Head of caudate nucleus (tissue), 42 donors: ENCODE results near the gene PCP2.

Experiments
- DNase-seq, 42 donors: peaks; one replicate each; pipeline versions ENCODE4 v3.0.0 to v3.0.0-alpha.2; 2020 to 2021; ENCODE audit warnings: mixed read lengths in 7 of 42
- intact Hi-C: fragments of 100-400 bp; cut with DNase I; formaldehyde crosslinking; loops from one replicate; pipeline ENCODE4 v1.15.0; 2022

Gene PCP2

DNA sequence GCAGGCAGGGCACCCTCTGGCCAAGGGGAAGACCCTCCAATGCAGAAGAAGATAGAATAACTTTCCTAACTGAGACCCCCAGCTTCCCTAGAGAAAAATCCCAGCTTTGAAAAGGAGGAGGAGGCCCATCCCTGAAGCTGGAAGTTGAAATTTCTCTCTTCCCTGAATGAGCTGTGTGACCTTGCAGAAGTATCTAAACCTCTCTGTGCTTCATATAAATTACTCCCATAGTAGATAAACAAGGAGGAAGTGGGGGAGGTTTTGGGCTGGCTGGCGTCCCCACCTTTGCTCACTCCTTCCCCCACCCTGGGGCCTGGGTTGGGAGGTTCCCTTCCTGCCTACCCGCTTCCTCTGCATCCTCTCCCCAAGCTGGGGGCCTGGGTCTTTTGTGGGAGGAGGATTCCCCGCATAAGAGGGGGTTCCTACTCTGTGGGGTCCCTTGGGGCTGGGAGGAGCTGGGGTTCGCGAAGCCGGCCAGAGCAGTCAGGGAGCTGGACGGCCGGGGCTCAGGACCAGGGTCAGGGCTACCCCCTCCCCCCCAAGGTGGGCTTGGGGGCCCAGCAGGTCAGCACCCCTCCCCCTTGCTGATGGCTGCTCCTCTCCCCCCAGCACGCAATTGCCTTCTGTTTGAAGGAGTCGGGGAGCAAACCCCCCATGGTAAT is 26.2 kb downstream of the PCP2 start:
- intact Hi-C loops = no loop called here
- no peak for DNase-seq

DNA sequence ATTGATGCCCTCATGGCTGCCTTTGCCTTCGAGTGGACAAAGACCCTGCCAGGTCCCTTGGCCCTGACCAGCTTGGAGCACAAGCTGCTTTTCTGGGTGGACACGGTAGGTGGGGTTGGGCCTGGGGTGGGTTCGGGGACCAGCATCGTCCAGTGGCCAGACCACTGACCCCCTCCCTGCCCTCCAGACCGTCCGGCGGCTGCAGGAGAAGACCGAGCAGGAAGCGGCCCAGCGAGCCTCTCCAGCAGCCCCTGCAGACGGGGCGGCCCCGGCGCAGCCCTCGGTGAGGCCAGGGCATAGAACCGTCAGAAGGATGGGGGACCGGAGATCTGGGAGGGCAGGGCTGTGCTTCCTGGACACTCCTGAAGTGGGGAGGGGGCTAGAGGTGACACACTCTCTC is 27.2 kb downstream of the PCP2 start:
- intact Hi-C loops = no loop called here
- no peak for DNase-seq

DNA sequence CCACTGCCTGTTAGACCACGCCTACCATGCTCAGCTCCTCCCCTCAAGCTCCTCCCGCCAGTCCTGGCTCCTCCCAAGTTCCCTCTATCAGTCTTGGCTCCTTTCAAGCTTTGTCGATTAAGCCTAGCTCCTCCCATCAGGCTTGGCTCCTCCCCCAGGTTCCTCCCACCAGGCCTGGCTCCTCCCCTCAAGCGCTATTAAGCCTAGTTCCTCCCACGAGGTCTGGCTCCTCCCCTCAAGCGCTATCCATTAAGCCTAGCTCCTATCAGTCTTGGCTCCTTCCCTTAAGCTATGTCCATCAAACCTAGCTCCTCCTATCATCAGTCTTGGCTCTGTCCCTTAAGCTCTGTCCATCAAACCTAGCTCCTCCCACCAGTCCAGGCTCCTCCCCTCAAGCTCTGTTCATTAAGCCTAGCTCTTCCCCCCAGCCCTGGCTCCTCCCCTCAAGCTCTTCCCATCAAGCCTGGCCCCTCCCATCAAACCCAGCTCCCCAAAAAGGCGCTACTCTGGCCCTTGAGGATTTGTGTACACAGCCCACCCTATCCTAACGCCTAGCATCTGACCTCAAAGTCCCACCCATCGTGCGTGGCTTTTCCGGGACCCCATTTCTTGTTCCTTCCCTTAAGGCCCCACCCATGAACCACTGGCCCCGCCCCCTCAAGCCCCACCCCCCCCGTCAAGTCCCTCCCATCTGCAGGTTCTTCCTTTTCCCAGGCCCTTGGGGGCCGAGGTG is 27.9 kb downstream of the PCP2 start:
- DNase-seq = no peak
- intact Hi-C loops = no loop called here

GRCh38 chr19:7603919-7604318 is 29.6 kb downstream of the PCP2 start:
- no peak for DNase-seq
- intact Hi-C loops = no loop called here

- intact Hi-C loops = no loop called here
- no peak for DNase-seq
Observed at GRCh38 chr19:7602935-7603497, 30.5 kb downstream of the PCP2 start.

DNA sequence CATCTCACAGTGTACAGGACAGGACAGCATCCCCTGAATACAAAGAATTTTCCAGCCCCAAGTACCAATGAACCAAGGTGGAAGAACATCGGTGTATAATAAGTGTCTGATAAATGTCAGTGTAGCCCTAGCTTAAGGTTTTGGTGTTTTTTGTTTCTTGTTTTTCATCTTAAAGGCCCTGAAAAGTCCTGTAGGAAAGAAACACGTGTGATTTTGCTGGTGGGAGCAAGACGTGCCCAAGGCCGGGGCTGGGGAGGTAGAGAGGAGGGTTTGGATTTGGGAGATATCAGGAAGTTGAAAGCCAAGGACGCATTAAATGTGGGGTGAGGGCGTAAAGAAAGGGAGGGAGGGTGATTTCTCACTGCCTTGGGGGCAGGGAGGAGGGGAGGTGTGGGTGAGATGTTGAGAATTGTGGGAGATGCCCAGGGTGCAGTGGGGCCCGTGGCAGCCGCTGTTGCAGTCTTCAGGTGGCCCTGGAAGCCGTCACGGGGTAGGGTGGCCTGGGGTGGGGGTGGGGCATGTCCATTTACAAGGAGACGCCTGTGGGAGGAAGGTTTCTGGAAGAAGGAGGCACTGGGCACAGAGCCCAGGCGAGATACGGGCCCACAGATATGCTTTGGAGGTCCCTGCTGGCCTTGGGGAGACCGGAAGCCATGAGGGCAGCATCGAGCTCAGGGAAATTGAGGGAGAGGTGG is 31.1 kb downstream of the PCP2 start:
- intact Hi-C loops = no loop called here
- DNase-seq = no peak

GRCh38 chr19:7600721-7601120 is 32.8 kb downstream of the PCP2 start:
- intact Hi-C loops = no loop called here
- DNase-seq = no peak

DNA sequence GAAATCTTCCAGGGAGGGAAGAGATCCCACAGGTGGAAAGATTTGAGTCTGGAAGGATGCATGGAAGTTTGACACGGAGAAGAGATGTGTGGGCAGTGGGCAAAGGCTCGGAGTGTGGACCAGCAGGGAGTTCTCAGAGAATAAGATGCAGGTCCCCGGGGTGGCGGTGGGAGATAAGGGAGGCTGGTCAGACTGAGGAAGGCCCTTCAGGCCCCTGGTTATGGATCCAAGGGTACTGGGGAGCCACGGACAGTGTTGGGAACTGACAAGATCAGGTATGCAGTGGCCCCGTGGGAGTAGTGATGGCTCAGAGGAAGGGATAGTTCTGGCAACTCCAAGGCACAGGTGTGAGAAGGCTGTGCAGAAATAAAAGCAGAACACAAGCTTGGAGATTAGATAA is 35.3 kb downstream of the PCP2 start:
- DNase-seq = no peak
- intact Hi-C loops = no loop called here

DNA sequence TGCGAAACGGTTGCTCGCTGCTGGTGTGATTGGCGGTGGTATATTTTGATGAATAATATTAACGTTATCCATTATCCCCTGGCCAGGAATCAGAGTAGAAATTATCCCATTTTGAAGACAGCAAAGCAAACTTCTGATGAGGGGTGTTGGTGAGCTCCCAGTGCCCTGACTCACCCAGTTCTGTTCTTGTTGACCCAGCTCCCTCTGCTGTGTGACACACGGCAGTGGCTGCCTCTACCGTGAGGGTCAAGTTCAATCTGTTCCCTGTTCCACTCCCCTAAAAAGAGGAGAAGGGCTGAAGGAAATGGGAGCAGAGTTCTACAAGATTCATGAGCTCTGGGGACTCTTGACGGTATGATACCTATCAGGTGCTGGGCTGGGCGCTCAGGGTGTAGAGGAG is 35.8 kb downstream of the PCP2 start:
- DNase-seq = no peak
- intact Hi-C loops = no loop called here

DNA sequence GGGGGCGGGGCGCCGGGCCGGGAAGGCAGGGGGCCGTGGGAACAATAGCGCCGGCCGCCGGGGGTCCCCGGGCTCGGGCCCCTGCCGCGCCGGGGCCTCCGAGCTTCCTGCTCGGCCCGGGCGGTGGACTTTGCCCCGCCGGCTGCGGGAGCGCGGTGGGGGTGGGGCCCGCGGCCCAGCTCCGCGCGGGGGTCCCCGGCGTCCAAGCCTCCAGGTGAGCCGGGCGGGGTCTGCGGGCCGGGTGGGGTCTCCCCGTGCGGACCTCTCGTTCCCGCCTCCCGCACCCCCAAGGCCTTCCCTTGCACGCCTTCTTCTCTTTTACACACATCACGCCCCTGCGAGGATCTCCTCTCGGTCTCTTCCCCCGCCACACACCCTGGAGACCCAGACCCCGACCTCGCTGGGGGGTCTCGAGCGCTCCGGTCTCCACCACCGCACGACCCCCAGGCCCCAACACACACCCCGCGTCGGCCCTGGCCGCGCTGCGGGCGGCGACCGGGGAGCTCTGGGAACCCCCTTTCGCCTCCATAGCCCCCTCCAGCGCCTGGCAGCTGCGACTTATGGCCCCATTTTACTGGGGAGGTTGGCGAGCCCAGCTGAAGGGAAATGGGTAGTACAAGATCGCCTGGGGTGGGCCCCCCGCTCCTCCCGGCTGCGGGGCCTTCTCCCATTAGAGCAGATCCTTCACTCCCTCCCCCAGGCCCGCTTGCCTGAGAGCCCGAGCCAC is 37.1 kb downstream of the PCP2 start:
- intact Hi-C loops = no loop called here
- DNase-seq = peak in 3 of 42 donors; percentile 16 to 33 (median 18)

- peak in 40 of 42 donors; percentile 9 to 81 (median 60) for DNase-seq
- intact Hi-C loops = no loop called here
Observed at GRCh38 chr19:7595466-7596133, 37.9 kb downstream of the PCP2 start, which contains the start of gene CAMSAP3. Gene CAMSAP3, plus strand, starts transcription at chr19:7595863. Its CDS starts 140 bp downstream, at chr19:7596003.

DNA sequence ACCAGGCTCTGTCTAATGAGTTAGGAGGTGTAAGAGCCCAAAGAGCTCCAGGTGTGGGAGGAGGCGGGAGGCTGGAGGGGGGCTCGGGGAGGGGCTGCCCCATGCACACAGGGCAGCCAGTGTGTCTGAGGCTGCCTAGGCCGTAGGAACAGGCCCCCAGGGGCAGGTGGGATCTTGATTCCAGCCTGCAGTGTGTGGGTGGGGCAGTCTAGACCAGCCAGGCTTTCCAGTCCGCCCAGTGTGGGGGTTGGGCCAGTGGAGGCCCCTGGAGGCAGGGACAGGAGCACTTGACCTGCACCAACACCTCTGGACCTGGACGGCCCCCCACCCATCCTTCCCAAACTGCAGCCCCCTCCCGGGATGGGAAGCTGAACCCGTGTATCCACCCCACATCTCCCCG is 43.3 kb downstream of the PCP2 start:
- intact Hi-C loops = no loop called here
- no peak for DNase-seq

- DNase-seq = no peak
- intact Hi-C loops = no loop called here
Observed at GRCh38 chr19:7589822-7590221, 43.7 kb downstream of the PCP2 start.

DNA sequence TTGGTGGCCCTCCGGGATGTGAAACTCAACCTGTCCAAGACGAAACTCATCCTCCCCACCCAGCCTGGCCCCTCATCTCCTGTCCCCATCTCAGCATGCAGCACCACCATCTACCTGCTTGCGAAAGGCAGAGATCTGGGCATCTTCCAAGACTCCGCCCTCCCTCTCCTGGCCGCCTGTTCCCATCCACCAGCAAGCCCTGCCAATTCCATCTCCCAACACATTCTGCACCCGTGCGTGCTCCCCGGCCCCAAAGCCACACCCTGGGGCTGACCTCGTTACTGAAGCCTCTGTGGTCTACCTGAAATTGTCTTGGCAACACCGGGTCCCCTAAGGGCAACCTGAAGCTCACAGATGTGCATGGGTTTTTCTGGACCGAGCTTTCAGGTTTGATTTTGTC is 51.1 kb downstream of the PCP2 start:
- intact Hi-C loops = no loop called here
- DNase-seq = no peak
